Endodermal cell (in vitro differentiated cells): ENCODE measurements around the gene COX11. TPM values are rescaled to one million over a fixed set of nuclear protein-coding genes. Genes with fewer than 3 reads are reported as not detected.

Experiments
- DNase-seq: peaks from one replicate; pipeline ENCODE4 v3.0.0-alpha.2; 2017
- H3K27ac ChIP-seq: 2 replicates; pipeline ENCODE4 v1.5.1; 2013; ENCODE audit warnings: mild to moderate bottlenecking, low read depth, low read length, moderate library complexity
- H3K27me3 ChIP-seq: 2 replicates; pipeline ENCODE4 v1.6.1; 2013; ENCODE audit warnings: mild to moderate bottlenecking, low read length, moderate library complexity; ENCODE audit not compliant: insufficient read depth, control insufficient read depth, poor library complexity, severe bottlenecking
- H3K36me3 ChIP-seq: 2 replicates; pipeline ENCODE4 v1.7.0; 2013; ENCODE audit warnings: mild to moderate bottlenecking, low read length, moderate library complexity; ENCODE audit not compliant: control insufficient read depth, insufficient read depth
- H3K4me1 ChIP-seq: one replicate; pipeline ENCODE4 v1.7.0; 2013; ENCODE audit warnings: low read length; ENCODE audit not compliant: control insufficient read depth, insufficient read depth
- H3K4me3 ChIP-seq: 2 replicates; pipeline ENCODE4 v1.5.1; 2013; ENCODE audit warnings: mild to moderate bottlenecking, low read length, moderate library complexity
- H3K9ac ChIP-seq: 2 replicates; pipeline ENCODE4 v1.6.1; 2013; ENCODE audit warnings: mild to moderate bottlenecking, low read length, moderate library complexity; ENCODE audit not compliant: poor library complexity, severe bottlenecking; ENCODE audit errors: extremely low read depth
- H3K9me3 ChIP-seq: 2 replicates; pipeline ENCODE4 v1.6.1; 2013; ENCODE audit warnings: mild to moderate bottlenecking, low read length, moderate library complexity; ENCODE audit not compliant: control insufficient read depth
- H3K27ac Mint-ChIP-seq: 2 replicates; pipeline ENCODE4 v1.8.0; 2020; ENCODE audit warnings: mixed read lengths
- H3K27me3 Mint-ChIP-seq: 2 replicates; pipeline ENCODE4 v1.8.0; 2021; ENCODE audit warnings: mild to moderate bottlenecking, mixed read lengths; ENCODE audit not compliant: insufficient read depth
- H3K36me3 Mint-ChIP-seq: 2 replicates; pipeline ENCODE4 v1.8.0; 2020; ENCODE audit warnings: low read depth, mixed read lengths
- H3K4me1 Mint-ChIP-seq: 2 replicates; pipeline ENCODE4 v1.8.0; 2020; ENCODE audit warnings: mixed read lengths
- H3K4me3 Mint-ChIP-seq: 2 replicates; pipeline ENCODE4 v1.8.0; 2020; ENCODE audit warnings: mild to moderate bottlenecking, moderate library complexity, mixed read lengths
- H3K9me3 Mint-ChIP-seq: 2 replicates; pipeline ENCODE4 v1.8.0; 2020; ENCODE audit warnings: mild to moderate bottlenecking, mixed read lengths
- WGBS, 2 experiments: methylation state at CpG; one replicate each; pipeline versions ENCODE4 v1.1.5 to v1.1.7; 2013; ENCODE audit warnings: missing lambda C conversion rate in 2 of 2, mixed read lengths in 1 of 2; ENCODE audit not compliant: insufficient coverage in 1 of 2, insufficient read length in 1 of 2; 5-methylcytosine and 5-hydroxymethylcytosine counted together
- total RNA-seq, 2 donors: library from RNA; stranded (reverse); fragmentation: NEBNext Ultra II Directional in 1 of 2; extraction: Animal tissue kit (Norgen Biotek cat#: 25700) in 1 of 2; gene quantifications; 2 replicates in 1 of 2; 3 replicates in 1 of 2; pipeline ENCODE4 v1.2.1, GENCODE V29; 2021
- TF ChIP-seq, protein P1 (sequence below): fragments of 200-600 bp; sonication (generic); conservative IDR thresholded peaks from 2 replicates; pipeline ENCODE4 v1.5.0; 2021; ENCODE audit warnings: antibody characterized with exemption, mild to moderate bottlenecking

COX11 gene
- total RNA-seq, 2 donors from 2014 or later, result 85.3 to 86.2 TPM

DNA sequence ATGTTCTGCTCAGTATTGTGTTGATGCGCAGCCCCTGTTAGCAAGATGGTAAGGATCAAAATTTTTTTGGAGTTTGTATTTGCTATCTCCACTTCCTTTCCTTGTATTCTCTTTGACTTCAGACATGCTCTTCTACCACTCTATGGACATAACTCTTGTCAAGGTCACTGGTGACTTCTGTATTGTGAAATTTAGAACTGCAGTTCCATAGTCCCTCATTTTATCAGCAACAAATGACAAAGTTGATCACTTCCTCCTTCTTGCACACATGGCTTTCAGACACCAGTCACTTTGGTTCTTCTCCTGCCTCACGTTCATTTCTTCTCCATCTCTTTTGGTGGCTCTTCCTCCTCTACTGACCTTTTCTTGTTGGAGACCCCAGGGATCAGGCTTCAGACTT is 21.1 kb downstream of the COX11 start:
- WGBS, 2 experiments, result 94 to 100% methylated on average over 1 to 2 of the region's 2 CpGs
- H3K9ac ChIP-seq, result no peak overlapping the region
- no peaks in the 10 kb centered on the region for H3K4me1 ChIP-seq
- H3K4me3 ChIP-seq, result no peak overlapping the region
- TF ChIP-seq, protein P1, sequence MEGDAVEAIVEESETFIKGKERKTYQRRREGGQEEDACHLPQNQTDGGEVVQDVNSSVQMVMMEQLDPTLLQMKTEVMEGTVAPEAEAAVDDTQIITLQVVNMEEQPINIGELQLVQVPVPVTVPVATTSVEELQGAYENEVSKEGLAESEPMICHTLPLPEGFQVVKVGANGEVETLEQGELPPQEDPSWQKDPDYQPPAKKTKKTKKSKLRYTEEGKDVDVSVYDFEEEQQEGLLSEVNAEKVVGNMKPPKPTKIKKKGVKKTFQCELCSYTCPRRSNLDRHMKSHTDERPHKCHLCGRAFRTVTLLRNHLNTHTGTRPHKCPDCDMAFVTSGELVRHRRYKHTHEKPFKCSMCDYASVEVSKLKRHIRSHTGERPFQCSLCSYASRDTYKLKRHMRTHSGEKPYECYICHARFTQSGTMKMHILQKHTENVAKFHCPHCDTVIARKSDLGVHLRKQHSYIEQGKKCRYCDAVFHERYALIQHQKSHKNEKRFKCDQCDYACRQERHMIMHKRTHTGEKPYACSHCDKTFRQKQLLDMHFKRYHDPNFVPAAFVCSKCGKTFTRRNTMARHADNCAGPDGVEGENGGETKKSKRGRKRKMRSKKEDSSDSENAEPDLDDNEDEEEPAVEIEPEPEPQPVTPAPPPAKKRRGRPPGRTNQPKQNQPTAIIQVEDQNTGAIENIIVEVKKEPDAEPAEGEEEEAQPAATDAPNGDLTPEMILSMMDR, result no peak
- Mint-ChIP-seq H3K4me3 (no peak overlapping the region), H3K4me1 (no peaks in the 10 kb centered on the region), H3K36me3 (peaks cover 49% of the 10 kb centered on the region), H3K9me3 (no peaks in the 10 kb centered on the region), H3K27me3 (no peaks in the 10 kb centered on the region), H3K27ac (no peak overlapping the region)
- H3K36me3 ChIP-seq, result peaks cover 64% of the 10 kb centered on the region
- H3K27ac ChIP-seq, result no peak overlapping the region
- H3K27me3 ChIP-seq, result no peaks in the 10 kb centered on the region
- no peak for DNase-seq
- no peaks in the 10 kb centered on the region for H3K9me3 ChIP-seq

DNA sequence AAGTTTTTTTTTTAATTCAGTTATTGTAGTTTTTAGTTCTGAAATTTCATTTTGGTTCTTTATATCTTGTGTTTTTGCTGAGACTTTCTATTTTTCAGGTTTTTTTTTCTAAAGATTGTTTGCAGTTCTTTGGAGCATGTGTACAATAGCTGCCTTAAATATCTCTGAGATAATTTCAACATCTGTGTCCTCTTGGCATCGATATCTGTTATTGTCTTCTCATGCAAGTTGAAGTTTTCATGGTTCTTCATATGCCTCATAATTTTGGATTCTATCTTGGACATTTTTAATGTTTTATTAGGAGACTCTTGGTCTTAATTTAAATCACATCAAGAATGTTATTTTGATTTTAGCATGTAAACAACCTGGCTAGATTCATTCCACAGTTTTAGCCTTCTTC is 22.8 kb downstream of the COX11 start:
- H3K36me3 Mint-ChIP-seq, result peaks cover 47% of the 10 kb centered on the region
- no peak overlapping the region for H3K27ac Mint-ChIP-seq
- no peaks in the 10 kb centered on the region for H3K27me3 Mint-ChIP-seq
- 90 to 100% methylated on average over 1 of the region's 1 CpG for WGBS, 2 experiments
- Histone ChIP-seq H3K36me3 (peaks cover 62% of the 10 kb centered on the region), H3K9ac (no peak overlapping the region), H3K9me3 (no peaks in the 10 kb centered on the region), H3K27me3 (no peaks in the 10 kb centered on the region), H3K4me1 (no peaks in the 10 kb centered on the region), H3K4me3 (no peak overlapping the region), H3K27ac (no peak overlapping the region)
- no peak for DNase-seq
- TF ChIP-seq, protein P1, result no peak
- peaks cover 5% of the 10 kb centered on the region for H3K4me1 Mint-ChIP-seq
- no peaks in the 10 kb centered on the region for H3K9me3 Mint-ChIP-seq
- no peak overlapping the region for H3K4me3 Mint-ChIP-seq

GRCh38 chr17:54945231-54945630 is 23.2 kb downstream of the COX11 start:
- 87% methylated on average over 1 of the region's 1 CpG; no CpG with 5 or more reads in 1 of the 2 experiments for WGBS, 2 experiments

More at GRCh38 chr17:54945231-54945630, 23.2 kb downstream of the COX11 start:
- Mint-ChIP-seq H3K36me3 (peaks cover 45% of the 10 kb centered on the region), H3K9me3 (no peaks in the 10 kb centered on the region), H3K27me3 (no peaks in the 10 kb centered on the region), H3K4me3 (no peak overlapping the region), H3K4me1 (peaks cover 5% of the 10 kb centered on the region), H3K27ac (no peak overlapping the region)
- H3K4me3 ChIP-seq, result no peak overlapping the region
- no peak overlapping the region for H3K27ac ChIP-seq
- TF ChIP-seq, protein P1, result no peak
- no peak overlapping the region for H3K9ac ChIP-seq
- no peak for DNase-seq
- peaks cover 62% of the 10 kb centered on the region for H3K36me3 ChIP-seq
- H3K4me1 ChIP-seq, result no peaks in the 10 kb centered on the region
- no peaks in the 10 kb centered on the region for H3K27me3 ChIP-seq
- H3K9me3 ChIP-seq, result no peaks in the 10 kb centered on the region
